Suprapubic skin (tissue), 4 donors: Measurements from ENCODE around the gene ZNF8. TPM values are rescaled to one million over a fixed set of nuclear protein-coding genes. Genes with fewer than 3 reads are reported as not detected.

Experiments used
- DNase-seq, 2 donors: peaks; one replicate each; pipeline ENCODE4 v3.0.0-alpha.2; 2019; ENCODE audit warnings: low spot score in 2 of 2
- H3K27ac ChIP-seq: fragments of 200-600 bp; sonication (generic); one replicate; pipeline ENCODE4 v1.5.1; 2019
- H3K27me3 ChIP-seq: fragments of 200-600 bp; sonication (generic); one replicate; pipeline ENCODE4 v1.5.1; 2019
- H3K36me3 ChIP-seq: fragments of 200-600 bp; sonication (generic); one replicate; pipeline ENCODE4 v1.5.1; 2019
- H3K4me1 ChIP-seq: fragments of 200-600 bp; sonication (generic); one replicate; pipeline ENCODE4 v1.5.1; 2019
- H3K4me3 ChIP-seq: fragments of 200-600 bp; sonication (generic); one replicate; pipeline ENCODE4 v1.5.1; 2019; ENCODE audit warnings: mild to moderate bottlenecking
- H3K9me3 ChIP-seq: fragments of 200-600 bp; sonication (generic); one replicate; pipeline ENCODE4 v1.5.1; 2019
- CTCF ChIP-seq, 2 donors: fragments of 200-600 bp in 1 of 2; fragments of 450-650 bp in 1 of 2; sonication (generic) in 1 of 2; IDR thresholded peaks; one replicate each; pipeline ENCODE4 v1.5.1; 2016 to 2019; ENCODE audit warnings: antibody characterized with exemption in 2 of 2, mild to moderate bottlenecking in 1 of 2, moderate library complexity in 1 of 2
- EP300 ChIP-seq: sonication (generic); formaldehyde crosslinking; IDR thresholded peaks from one replicate; pipeline ENCODE4 v1.6.1; 2017; ENCODE audit warnings: antibody characterized with exemption
- POLR2A ChIP-seq, 2 donors: fragments of 450-650 bp; IDR thresholded peaks; one replicate each; pipeline ENCODE4 v1.6.1; 2017; ENCODE audit warnings: antibody characterized with exemption in 2 of 2, mild to moderate bottlenecking in 2 of 2, moderate library complexity in 2 of 2
- POLR2AphosphoS5 ChIP-seq, 3 donors: sonication (generic); formaldehyde crosslinking; IDR thresholded peaks; one replicate each; pipeline ENCODE4 v1.6.1; 2017; ENCODE audit warnings: antibody characterized with exemption in 3 of 3
- WGBS: methylation state at CpG from one replicate; pipeline ENCODE4 v1.1.5; 2018; 5-methylcytosine and 5-hydroxymethylcytosine counted together
- total RNA-seq, 4 donors: library from RNA; depleted of rRNA; stranded (reverse); fragments of >200 nt; gene quantifications; one replicate each; pipeline ENCODE4 v1.1.0, GENCODE V29; 2016

The ZNF8 gene
- total RNA-seq, 4 donors from 2014 or later: 8.3 to 15.6 (median 8.7) TPM

DNA sequence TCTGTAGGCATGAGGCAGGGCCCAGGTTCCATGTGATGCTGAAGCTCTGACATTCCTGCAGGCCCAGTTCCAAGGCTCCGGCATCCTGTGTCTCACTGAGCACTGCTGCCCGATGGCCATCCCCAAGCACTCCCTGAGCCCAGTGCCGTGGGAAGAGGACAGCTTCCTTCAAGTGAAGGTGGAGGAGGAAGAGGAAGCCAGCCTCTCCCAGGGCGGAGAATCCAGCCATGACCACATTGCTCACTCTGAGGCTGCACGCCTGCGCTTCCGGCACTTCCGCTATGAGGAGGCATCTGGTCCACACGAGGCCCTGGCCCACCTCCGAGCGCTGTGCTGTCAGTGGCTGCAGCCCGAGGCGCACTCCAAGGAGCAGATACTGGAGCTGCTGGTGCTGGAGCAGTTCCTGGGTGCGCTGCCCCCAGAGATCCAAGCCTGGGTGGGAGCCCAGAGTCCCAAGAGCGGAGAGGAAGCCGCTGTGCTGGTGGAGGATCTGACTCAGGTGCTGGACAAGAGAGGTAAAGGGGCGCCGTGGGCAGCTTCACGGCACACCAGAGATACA lies 56.0 kb downstream of the ZNF8 start:
- no peak for DNase-seq
- Histone ChIP-seq H3K4me1 (no peaks in the 10 kb centered on the region), H3K36me3 (peaks cover 40% of the 10 kb centered on the region), H3K27me3 (no peaks in the 10 kb centered on the region), H3K9me3 (no peaks in the 10 kb centered on the region), H3K27ac (no peak overlapping the region), H3K4me3 (no peak overlapping the region)
- TF ChIP-seq POLR2AphosphoS5 (IDR thresholded peaks at IDR 0.05): no peak
- TF ChIP-seq CTCF (IDR thresholded peaks at IDR 0.05): no peak
- no peak for TF ChIP-seq EP300
- no peak for TF ChIP-seq POLR2A (IDR thresholded peaks at IDR 0.05)
- 100% methylated on average over 3 of the region's 19 CpGs for WGBS

- Histone ChIP-seq H3K4me3 (no peak overlapping the region), H3K27ac (no peak overlapping the region), H3K9me3 (no peaks in the 10 kb centered on the region), H3K27me3 (no peaks in the 10 kb centered on the region), H3K36me3 (peaks cover 40% of the 10 kb centered on the region), H3K4me1 (no peaks in the 10 kb centered on the region)
- 73% methylated on average over 3 of the region's 3 CpGs for WGBS
- no peak for DNase-seq
- TF ChIP-seq POLR2AphosphoS5 (IDR thresholded peaks at IDR 0.05) (no peak), POLR2A (IDR thresholded peaks at IDR 0.05) (no peak), CTCF (IDR thresholded peaks at IDR 0.05) (no peak)
These were observed 56.9 kb downstream of the ZNF8 start for GRCh38 chr19:58335630-58336029.

DNA sequence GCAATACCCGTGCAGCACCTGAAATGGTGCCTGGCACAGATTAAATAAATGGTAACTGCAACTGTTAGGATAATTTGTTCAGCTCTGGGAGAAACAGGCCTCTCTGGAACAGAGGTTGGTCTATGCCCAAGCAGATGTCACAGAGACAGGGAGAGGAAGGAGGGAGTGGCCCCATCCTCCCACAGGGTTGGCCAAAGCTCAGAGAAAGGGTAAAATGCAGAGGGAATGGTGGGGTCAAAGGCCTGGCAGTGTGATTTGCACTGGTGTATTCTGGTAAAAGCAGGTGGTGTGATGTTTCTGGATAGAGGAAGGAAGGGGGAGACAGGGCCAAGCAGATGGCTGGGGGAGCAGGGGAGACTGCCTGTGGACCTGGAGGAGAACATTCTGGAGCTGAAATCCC lies 57.5 kb downstream of the ZNF8 start:
- H3K36me3 ChIP-seq: peaks cover 44% of the 10 kb centered on the region
- no peaks in the 10 kb centered on the region for H3K9me3 ChIP-seq
- TF ChIP-seq POLR2A (IDR thresholded peaks at IDR 0.05) (no peak), POLR2AphosphoS5 (IDR thresholded peaks at IDR 0.05) (no peak)
- H3K27me3 ChIP-seq: no peaks in the 10 kb centered on the region
- no peaks in the 10 kb centered on the region for H3K4me1 ChIP-seq
- no peak overlapping the region for H3K27ac ChIP-seq
- no peak for DNase-seq
- WGBS: 92% methylated on average over 1 of the region's 1 CpG
- H3K4me3 ChIP-seq: no peak overlapping the region

DNA sequence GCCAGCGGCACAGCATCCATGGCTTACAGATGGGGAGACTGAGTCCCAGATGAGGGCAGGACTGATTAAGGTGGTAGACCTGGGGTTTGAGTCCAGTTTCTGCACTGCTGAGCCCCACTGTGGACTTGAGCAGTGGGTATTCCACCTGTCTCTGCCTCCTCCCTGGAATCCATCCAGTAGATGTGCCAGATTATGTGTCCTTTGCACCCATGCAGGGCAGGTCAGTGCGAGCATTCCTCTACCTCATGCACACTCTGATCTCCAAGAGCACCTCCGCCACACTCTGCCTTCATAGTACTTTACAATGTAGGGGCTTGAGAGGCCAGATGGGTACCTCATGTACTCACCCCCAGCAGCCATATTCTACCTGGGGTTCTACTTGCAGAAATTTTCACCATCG lies 58.1 kb downstream of the ZNF8 start:
- H3K36me3 ChIP-seq: peaks cover 44% of the 10 kb centered on the region
- H3K4me3 ChIP-seq: no peak overlapping the region
- no peaks in the 10 kb centered on the region for H3K27me3 ChIP-seq
- no peak for TF ChIP-seq POLR2AphosphoS5 (IDR thresholded peaks at IDR 0.05)
- TF ChIP-seq POLR2A (IDR thresholded peaks at IDR 0.05): no peak
- TF ChIP-seq CTCF (IDR thresholded peaks at IDR 0.05): no peak
- TF ChIP-seq EP300: no peak
- H3K27ac ChIP-seq: no peak overlapping the region
- H3K4me1 ChIP-seq: no peaks in the 10 kb centered on the region
- no peaks in the 10 kb centered on the region for H3K9me3 ChIP-seq
- no peak for DNase-seq
- WGBS: 88% methylated on average over 3 of the region's 4 CpGs

DNA sequence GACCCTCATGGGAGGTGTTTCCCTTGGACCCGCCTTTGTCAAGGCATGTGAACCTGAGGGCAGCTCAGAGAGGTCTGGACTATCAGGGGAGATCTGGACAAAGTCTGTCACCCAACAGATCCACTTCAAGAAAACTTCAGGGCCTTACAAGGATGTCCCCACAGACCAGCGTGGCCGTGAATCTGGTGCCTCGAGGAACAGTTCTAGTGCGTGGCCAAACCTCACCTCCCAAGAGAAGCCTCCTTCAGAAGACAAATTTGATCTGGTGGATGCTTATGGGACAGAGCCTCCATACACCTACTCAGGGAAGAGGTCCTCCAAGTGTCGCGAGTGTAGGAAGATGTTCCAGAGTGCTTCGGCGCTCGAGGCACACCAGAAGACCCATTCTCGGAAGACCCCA lies 59.6 kb downstream of the ZNF8 start:
- TF ChIP-seq POLR2A (IDR thresholded peaks at IDR 0.05) (no peak), POLR2AphosphoS5 (IDR thresholded peaks at IDR 0.05) (no peak), EP300 (no peak), CTCF (IDR thresholded peaks at IDR 0.05) (no peak)
- no peaks in the 10 kb centered on the region for H3K27me3 ChIP-seq
- H3K4me3 ChIP-seq: no peak overlapping the region
- no peaks in the 10 kb centered on the region for H3K4me1 ChIP-seq
- DNase-seq: no peak
- 97% methylated on average over 11 of the region's 11 CpGs for WGBS
- no peaks in the 10 kb centered on the region for H3K9me3 ChIP-seq
- peaks cover 44% of the 10 kb centered on the region for H3K36me3 ChIP-seq
- H3K27ac ChIP-seq: no peak overlapping the region
